ENCODE results near the gene SMYD3. TPM values are rescaled to one million over a fixed set of nuclear protein-coding genes. Genes with fewer than 3 reads are reported as not detected.

Gene SMYD3
- total and polyA plus RNA-seq, 2 of the 13 experiments (the other 11 are each of a cell fraction or from before 2014, with no cell fraction given) = 27.7 to 35.8 TPM

DNA sequence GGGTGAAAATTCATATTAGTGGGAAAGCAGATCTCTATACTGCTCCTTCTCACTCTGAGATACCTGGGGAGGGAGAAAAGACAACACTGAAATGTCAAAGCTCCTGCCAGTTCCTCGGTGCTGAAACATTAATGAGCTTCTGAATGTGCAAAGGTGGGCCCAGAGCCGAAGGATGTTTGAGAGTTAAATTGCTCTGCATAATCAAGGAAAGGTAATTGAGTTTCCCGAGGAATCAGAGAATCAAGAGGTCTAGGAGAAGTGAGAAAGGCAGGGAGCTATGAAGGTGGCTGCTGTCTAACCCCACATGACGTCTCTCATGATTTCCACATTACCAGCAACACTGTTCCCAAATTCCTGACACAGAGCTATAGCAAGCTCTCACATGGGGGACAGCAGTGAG lies 346.7 kb downstream of the SMYD3 start:
- 94% methylated on average over 4 of the region's 4 CpGs for WGBS (ENCODE audit: low lambda C conversion rate)
- FAIRE-seq (no peak), ATAC-seq (no peak), DNase-seq (ENCODE audit: low spot score) (no peak)
- no peaks in the 10 kb centered on the region for H3K27me3 ChIP-seq (ENCODE audit: control insufficient read depth in 1 of 2, insufficient read depth in 2 of 2, low read length in 2 of 2)
- no peaks in the 10 kb centered on the region for H3K36me3 ChIP-seq (replicated peaks in 1 of 2; ENCODE audit: control insufficient read depth in 1 of 2, insufficient read depth in 2 of 2, low read length in 2 of 2)
- intact Hi-C loops (cut with micrococcal nuclease; ENCODE audit: unreplicated experiment) (no loop called here), in situ Hi-C loops (cut with HindIII; ENCODE audit: extremely low pct_ligation_motif_present, low pct_unique_long_range_greater_than_20kb) (no loop called here)
- H3K9ac ChIP-seq (ENCODE audit: insufficient read depth, low read depth, low read length) = no peak overlapping the region
- ChIA-PET CTCF (ENCODE audit: low intra/inter-chr PET ratio, low total read pairs) (no interaction called here), POLR2A (no interaction called here)
- H3K9me3 ChIP-seq (ENCODE audit: low read length) = no peaks in the 10 kb centered on the region
- TF ChIP-seq MAFK (conservative IDR thresholded peaks at IDR 0.05 in 1 of 2, IDR thresholded peaks at IDR 0.05 in 1 of 2; ENCODE audit: low read length in 2 of 2) (no peak), ZZZ3 (CRISPR knock-in tag; IDR thresholded peaks at IDR 0.05; ENCODE audit: borderline replicate concordance) (no peak), SIX1 (CRISPR knock-in tag; IDR thresholded peaks at IDR 0.05; ENCODE audit: borderline replicate concordance) (no peak), ZNF460 (CRISPR knock-in tag; IDR thresholded peaks at IDR 0.05; ENCODE audit: borderline replicate concordance) (no peak), ZIK1 (CRISPR knock-in tag; IDR thresholded peaks at IDR 0.05; ENCODE audit: borderline replicate concordance, low read depth) (no peak), SMC3 (IDR thresholded peaks at IDR 0.05; ENCODE audit: low read length) (no peak), HNRNPK (IDR thresholded peaks at IDR 0.05; ENCODE audit: low read depth, low read length, poor library complexity, severe bottlenecking) (no peak), ZFP41 (CRISPR knock-in tag; IDR thresholded peaks at IDR 0.05; ENCODE audit: borderline replicate concordance) (no peak), IRF2 (CRISPR knock-in tag; IDR thresholded peaks at IDR 0.05) (no peak), ZNF644 (CRISPR knock-in tag; IDR thresholded peaks at IDR 0.05; ENCODE audit: low read depth) (no peak), MTF2 (CRISPR knock-in tag; IDR thresholded peaks at IDR 0.05; ENCODE audit: borderline replicate concordance) (no peak)
- TF ChIP-seq, protein P1, sequence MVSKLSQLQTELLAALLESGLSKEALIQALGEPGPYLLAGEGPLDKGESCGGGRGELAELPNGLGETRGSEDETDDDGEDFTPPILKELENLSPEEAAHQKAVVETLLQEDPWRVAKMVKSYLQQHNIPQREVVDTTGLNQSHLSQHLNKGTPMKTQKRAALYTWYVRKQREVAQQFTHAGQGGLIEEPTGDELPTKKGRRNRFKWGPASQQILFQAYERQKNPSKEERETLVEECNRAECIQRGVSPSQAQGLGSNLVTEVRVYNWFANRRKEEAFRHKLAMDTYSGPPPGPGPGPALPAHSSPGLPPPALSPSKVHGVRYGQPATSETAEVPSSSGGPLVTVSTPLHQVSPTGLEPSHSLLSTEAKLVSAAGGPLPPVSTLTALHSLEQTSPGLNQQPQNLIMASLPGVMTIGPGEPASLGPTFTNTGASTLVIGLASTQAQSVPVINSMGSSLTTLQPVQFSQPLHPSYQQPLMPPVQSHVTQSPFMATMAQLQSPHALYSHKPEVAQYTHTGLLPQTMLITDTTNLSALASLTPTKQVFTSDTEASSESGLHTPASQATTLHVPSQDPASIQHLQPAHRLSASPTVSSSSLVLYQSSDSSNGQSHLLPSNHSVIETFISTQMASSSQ (IDR thresholded peaks at IDR 0.05; ENCODE audit: low read depth) = no peak
- TF ChIP-seq, protein P1 (CRISPR knock-in tag; IDR thresholded peaks at IDR 0.05; ENCODE audit: borderline replicate concordance) = no peak
- TF ChIP-seq, protein P2, sequence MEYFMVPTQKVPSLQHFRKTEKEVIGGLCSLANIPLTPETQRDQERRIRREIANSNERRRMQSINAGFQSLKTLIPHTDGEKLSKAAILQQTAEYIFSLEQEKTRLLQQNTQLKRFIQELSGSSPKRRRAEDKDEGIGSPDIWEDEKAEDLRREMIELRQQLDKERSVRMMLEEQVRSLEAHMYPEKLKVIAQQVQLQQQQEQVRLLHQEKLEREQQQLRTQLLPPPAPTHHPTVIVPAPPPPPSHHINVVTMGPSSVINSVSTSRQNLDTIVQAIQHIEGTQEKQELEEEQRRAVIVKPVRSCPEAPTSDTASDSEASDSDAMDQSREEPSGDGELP (IDR thresholded peaks at IDR 0.05; ENCODE audit: borderline replicate concordance, low read depth) = no peak
- TF ChIP-seq, protein P3, sequence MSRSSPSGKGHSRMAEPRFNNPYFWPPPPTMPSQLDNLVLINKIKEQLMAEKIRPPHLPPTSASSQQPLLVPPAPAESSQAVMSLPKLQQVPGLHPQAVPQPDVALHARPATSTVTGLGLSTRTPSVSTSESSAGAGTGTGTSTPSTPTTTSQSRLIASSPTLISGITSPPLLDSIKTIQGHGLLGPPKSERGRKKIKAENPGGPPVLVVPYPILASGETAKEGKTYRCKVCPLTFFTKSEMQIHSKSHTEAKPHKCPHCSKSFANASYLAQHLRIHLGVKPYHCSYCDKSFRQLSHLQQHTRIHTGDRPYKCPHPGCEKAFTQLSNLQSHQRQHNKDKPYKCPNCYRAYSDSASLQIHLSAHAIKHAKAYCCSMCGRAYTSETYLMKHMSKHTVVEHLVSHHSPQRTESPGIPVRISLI (CRISPR knock-in tag; IDR thresholded peaks at IDR 0.05; ENCODE audit: borderline replicate concordance) = no peak
- H2AFZ ChIP-seq (ENCODE audit: low read length) = no peak overlapping the region
- no peak overlapping the region for H3K4me3 ChIP-seq (replicated peaks in 1 of 3; ENCODE audit: insufficient read depth in 1 of 3, low read depth in 2 of 3, low read length in 3 of 3)
- H3K79me2 ChIP-seq (ENCODE audit: insufficient read depth, low read length) = no peaks in the 10 kb centered on the region
- BruUV-seq (replicated peaks) = no TSS peak
- no peak overlapping the region for H3K4me2 ChIP-seq (ENCODE audit: low read depth, low read length)
- no peaks in the 10 kb centered on the region for H4K20me1 ChIP-seq (ENCODE audit: insufficient read depth, low read length)
- H3K4me1 ChIP-seq (ENCODE audit: insufficient read depth, low read length) = 0 out of 2 replicates have a peak, but pooled peaks cover 6% of the 10 kb centered on the region
- no peak overlapping the region for H3K27ac ChIP-seq (ENCODE audit: extremely low read length, insufficient read depth, low read length)
